ENCODE results near the gene ATP6V0A1.

Gene ATP6V0A1

DNA sequence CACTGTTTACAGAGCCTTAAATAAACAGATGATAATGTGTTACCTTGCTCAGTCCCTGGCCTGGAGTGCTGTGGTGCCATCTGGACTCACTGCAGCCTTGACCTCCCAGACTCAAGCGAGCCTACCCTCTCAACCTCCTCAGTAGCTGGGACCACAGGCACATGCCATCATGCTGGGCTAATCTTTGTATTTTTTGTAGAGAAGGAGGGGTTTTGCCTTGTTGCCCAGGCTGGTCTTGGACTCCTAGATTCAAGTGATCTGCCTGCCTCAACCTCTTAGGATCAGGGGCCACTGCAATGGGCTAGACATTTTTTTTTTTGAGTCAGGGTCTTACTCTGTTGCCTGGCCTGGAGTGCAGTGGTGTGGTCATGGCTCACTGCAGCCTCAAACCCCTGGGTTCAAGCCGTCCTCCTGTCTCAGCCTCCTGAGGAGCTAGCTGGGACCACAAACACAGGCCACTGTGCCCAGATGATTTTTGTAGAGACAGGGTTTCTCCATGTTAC lies 72.3 kb downstream of the ATP6V0A1 start:
- TF ChIP-seq, protein P1, sequence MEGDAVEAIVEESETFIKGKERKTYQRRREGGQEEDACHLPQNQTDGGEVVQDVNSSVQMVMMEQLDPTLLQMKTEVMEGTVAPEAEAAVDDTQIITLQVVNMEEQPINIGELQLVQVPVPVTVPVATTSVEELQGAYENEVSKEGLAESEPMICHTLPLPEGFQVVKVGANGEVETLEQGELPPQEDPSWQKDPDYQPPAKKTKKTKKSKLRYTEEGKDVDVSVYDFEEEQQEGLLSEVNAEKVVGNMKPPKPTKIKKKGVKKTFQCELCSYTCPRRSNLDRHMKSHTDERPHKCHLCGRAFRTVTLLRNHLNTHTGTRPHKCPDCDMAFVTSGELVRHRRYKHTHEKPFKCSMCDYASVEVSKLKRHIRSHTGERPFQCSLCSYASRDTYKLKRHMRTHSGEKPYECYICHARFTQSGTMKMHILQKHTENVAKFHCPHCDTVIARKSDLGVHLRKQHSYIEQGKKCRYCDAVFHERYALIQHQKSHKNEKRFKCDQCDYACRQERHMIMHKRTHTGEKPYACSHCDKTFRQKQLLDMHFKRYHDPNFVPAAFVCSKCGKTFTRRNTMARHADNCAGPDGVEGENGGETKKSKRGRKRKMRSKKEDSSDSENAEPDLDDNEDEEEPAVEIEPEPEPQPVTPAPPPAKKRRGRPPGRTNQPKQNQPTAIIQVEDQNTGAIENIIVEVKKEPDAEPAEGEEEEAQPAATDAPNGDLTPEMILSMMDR (IDR thresholded peaks at IDR 0.05; ENCODE audit: insufficient read depth, missing control alignments) = no peak
- DNase-seq (ENCODE audit: insufficient read length, low spot score) = no peak
- FAIRE-seq = no peak

DNA sequence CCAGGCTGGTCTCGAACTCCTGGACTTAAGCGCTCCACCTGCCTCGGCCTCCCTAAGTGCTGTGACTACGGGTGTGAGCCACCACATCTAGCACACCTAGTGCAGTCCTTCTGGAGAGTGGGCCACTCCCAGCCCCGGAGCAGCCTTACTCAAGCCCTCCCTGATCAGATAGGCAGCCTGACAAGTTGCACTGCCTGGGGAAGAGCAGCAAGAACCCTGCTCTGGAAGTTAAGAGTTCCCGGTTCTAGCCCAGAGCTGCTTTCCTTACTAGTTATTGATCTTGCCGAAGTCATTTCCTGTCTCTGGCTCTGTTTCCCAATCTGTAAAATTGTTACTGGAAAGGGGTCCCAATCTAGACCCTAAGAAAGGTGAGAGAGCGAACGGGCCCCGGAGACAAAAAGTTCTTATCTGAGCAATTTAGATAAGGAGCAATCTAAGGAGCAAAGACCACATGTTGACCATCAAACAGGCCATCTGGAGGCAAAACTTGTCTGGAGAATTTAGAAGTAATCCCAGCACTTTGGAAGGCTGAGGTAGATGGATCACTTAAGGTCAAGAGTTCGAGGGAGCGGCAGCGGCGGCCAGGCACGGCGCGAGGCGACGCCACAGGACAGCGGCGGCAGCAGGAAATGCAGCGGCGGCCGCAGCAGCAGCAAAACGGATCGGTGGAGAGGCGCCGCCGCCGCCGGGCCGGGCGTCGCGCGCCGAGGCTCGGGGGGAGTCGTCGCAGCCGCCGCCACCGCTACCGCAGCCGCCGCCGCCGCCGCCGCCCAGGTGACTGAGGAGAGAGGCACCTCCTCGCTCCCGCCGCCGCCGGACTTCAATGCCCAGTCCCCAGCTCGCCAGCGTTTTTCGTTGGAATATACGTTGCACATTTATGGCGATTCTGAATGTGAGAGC lies 73.0 kb downstream of the ATP6V0A1 start:
- DNase-seq (ENCODE audit: insufficient read length, low spot score) (no peak), FAIRE-seq (no peak)
- TF ChIP-seq, protein P1 (IDR thresholded peaks at IDR 0.05; ENCODE audit: insufficient read depth, missing control alignments) = peak; percentile 25

- FAIRE-seq (no peak), DNase-seq (ENCODE audit: insufficient read length, low spot score) (no peak)
- TF ChIP-seq, protein P1 (IDR thresholded peaks at IDR 0.05; ENCODE audit: insufficient read depth, missing control alignments) = no peak
These were observed 76.7 kb downstream of the ATP6V0A1 start for GRCh38 chr17:42535155-42536047.

DNA sequence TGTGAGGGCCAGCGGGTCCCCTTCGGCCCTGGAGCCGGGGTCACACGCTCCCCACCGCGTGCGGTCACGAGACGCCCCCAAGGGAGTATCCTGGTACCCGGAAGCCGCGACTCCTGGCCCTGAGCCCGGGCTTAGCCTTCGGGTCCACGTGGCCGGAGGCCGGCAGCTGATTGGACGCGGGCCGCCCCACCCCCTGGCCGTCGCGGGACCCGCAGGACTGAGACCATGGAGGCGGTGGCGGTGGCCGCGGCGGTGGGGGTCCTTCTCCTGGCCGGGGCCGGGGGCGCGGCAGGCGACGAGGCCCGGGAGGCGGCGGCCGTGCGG lies 77.3 kb downstream of the ATP6V0A1 start, which contains the start of gene NAGLU:
Gene NAGLU (plus strand): TSS at position 194 of the 324 bp plus-strand sequence. CDS start 32 bp downstream, at position 226.
- no peak for FAIRE-seq
- TF ChIP-seq, protein P1 (IDR thresholded peaks at IDR 0.05; ENCODE audit: insufficient read depth, missing control alignments) = no peak
- DNase-seq (ENCODE audit: insufficient read length, low spot score) = peak; percentile 99

DNA sequence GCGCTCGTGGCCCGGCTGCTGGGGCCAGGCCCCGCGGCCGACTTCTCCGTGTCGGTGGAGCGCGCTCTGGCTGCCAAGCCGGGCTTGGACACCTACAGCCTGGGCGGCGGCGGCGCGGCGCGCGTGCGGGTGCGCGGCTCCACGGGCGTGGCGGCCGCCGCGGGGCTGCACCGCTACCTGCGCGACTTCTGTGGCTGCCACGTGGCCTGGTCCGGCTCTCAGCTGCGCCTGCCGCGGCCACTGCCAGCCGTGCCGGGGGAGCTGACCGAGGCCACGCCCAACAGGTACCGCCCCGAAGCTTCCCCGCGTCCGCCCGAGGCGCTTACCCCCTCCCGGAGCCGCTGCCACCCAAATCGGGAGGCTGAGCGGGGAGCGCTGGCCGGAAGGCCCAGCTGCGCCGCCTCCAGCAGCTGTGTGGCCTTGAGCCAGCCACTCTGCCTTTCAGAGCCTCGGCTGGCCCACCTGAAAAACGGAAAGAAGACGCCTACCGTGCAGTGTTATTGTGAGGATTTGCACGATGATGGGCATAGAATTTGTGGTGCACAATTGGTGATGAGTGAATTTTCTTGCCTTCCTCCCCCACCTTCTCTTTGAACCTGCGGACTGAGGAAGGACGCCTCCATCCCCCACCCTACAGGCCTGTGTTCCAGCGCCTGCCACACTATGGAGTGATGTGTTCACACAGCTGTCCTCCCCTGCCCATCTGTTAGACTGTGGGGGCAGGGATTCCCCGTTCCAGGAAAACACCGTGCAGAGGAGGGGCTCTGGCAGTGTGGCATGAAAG lies 77.9 kb downstream of the ATP6V0A1 start:
- FAIRE-seq = no peak

More for the DNA sequence above, 77.9 kb downstream of the ATP6V0A1 start:
- TF ChIP-seq, protein P1 (IDR thresholded peaks at IDR 0.05; ENCODE audit: insufficient read depth, missing control alignments) = no peak
- peak; percentile 74 for DNase-seq (ENCODE audit: insufficient read length, low spot score)

Measured in D721Med (cell line).